Fibroblast of the aortic adventitia (primary cell): ENCODE results near the gene OSBPL5. TPM values are rescaled to one million over a fixed set of nuclear protein-coding genes. Genes with fewer than 3 reads are reported as not detected.

Experiments used
- DNase-seq: peaks from one replicate; pipeline ENCODE4 v3.0.0-alpha.2; 2010; ENCODE audit warnings: low read depth
- H3K4me3 ChIP-seq: 2 replicates; pipeline ENCODE4 v1.5.1; 2011; ENCODE audit warnings: low read depth, mild to moderate bottlenecking, control low read depth, low read length, moderate library complexity
- CTCF ChIP-seq: IDR thresholded peaks from 2 replicates; pipeline ENCODE4 v1.5.1; 2011; ENCODE audit warnings: mild to moderate bottlenecking, low read length, control low read depth, inconsistent platforms; ENCODE audit not compliant: insufficient read depth
- total RNA-seq: library from RNA; depleted of rRNA; stranded (reverse); fragments of >200 nt; gene quantifications from 2 replicates; pipeline ENCODE4 v1.2.3, GENCODE V29; 2012; ENCODE audit warnings: low replicate concordance

The OSBPL5 gene
- total RNA-seq, 1 donor = 24.8 TPM

- no peak overlapping the region for H3K4me3 ChIP-seq
- DNase-seq = no peak
- TF ChIP-seq CTCF = no peak
Measured at GRCh38 chr11:3147626-3148025, 17.5 kb downstream of the OSBPL5 start.

- no peak for DNase-seq
- no peak for TF ChIP-seq CTCF
- no peak overlapping the region for H3K4me3 ChIP-seq
Measured at GRCh38 chr11:3147257-3147619, 17.9 kb downstream of the OSBPL5 start.

- no peak for TF ChIP-seq CTCF
- peak; percentile 61 for DNase-seq
- no peak overlapping the region for H3K4me3 ChIP-seq
Measured at GRCh38 chr11:3146612-3147256, 18.4 kb downstream of the OSBPL5 start.

- TF ChIP-seq CTCF = no peak
- no peak for DNase-seq
- no peak overlapping the region for H3K4me3 ChIP-seq
Measured at GRCh38 chr11:3145206-3145520, 19.9 kb downstream of the OSBPL5 start.

GRCh38 chr11:3144296-3145205 lies 20.6 kb downstream of the OSBPL5 start:
- DNase-seq = no peak
- no peak overlapping the region for H3K4me3 ChIP-seq
- TF ChIP-seq CTCF = no peak

GRCh38 chr11:3143136-3143880 lies 21.8 kb downstream of the OSBPL5 start:
- TF ChIP-seq CTCF = no peak
- no peak for DNase-seq
- no peak overlapping the region for H3K4me3 ChIP-seq
